Body of pancreas (tissue), 4 donors: ENCODE measurements around the gene ZKSCAN1. TPM values are rescaled to one million over a fixed set of nuclear protein-coding genes. Genes with fewer than 3 reads are reported as not detected.
"Not testable (repeated sequence)": the region's sequence is repeated elsewhere in the genome, so short reads cannot be mapped to it uniquely, and the experiment has no call there.

Experiments
- ATAC-seq: fragments of 150-250 bp; one replicate; pipeline ENCODE4 v1.9.1; 2016
- DNase-seq, 4 donors: peaks; one replicate each; pipeline ENCODE4 v3.0.0-alpha.2; 2019
- H3K27ac ChIP-seq, 4 donors: fragments of 200-600 bp; sonication (generic); 1 replicate in 3 of 4; 2 replicates in 1 of 4; pipeline versions ENCODE4 v1.5.1 to v1.6.1; 2016 to 2019; ENCODE audit warnings: mild to moderate bottlenecking in 1 of 4, mixed read lengths in 1 of 4, moderate library complexity in 1 of 4
- H3K27me3 ChIP-seq, 2 donors: fragments of 200-600 bp; sonication (generic); one replicate each; pipeline ENCODE4 v1.6.0; 2016; ENCODE audit warnings: mild to moderate bottlenecking in 1 of 2
- H3K36me3 ChIP-seq, 2 donors: fragments of 200-600 bp; sonication (generic); replicated peaks in 1 of 2; 2 replicates each; pipeline ENCODE4 v1.5.1; 2016; ENCODE audit warnings: low read depth in 2 of 2; ENCODE audit not compliant: insufficient read depth in 1 of 2
- H3K4me1 ChIP-seq: fragments of 200-600 bp; sonication (generic); one replicate; pipeline ENCODE4 v1.6.0; 2016
- H3K4me3 ChIP-seq, 2 donors: fragments of 200-600 bp; sonication (generic); 1 replicate in 1 of 2; 2 replicates in 1 of 2; pipeline ENCODE4 v1.5.1; 2016 to 2019
- H3K9me3 ChIP-seq, 3 donors: fragments of 200-600 bp; sonication (generic); 1 replicate in 2 of 3; 2 replicates in 1 of 3; pipeline ENCODE4 v1.5.1; 2016
- POLR2A ChIP-seq, 3 donors: fragments of 450-650 bp; IDR thresholded peaks; one replicate each; pipeline ENCODE4 v1.6.1; 2016; ENCODE audit warnings: antibody characterized with exemption in 3 of 3, mild to moderate bottlenecking in 2 of 3
- WGBS, 2 donors: methylation state at CpG; one replicate each; pipeline ENCODE4 v1.1.5; 2017; 5-methylcytosine and 5-hydroxymethylcytosine counted together
- intact Hi-C: fragments of 100-400 bp; cut with DNase I; formaldehyde crosslinking; loops from one replicate; pipeline ENCODE4 v1.15.1; 2023
- total RNA-seq, 2 donors: library from RNA; depleted of rRNA; stranded (reverse); fragments of >200 nt; gene quantifications; one replicate each; pipeline ENCODE4 v1.1.0, GENCODE V29; 2016
- TF ChIP-seq, protein P1 (sequence below), 7 experiments: fragments of 450-650 bp in 4 of 7; fragments of 200-600 bp in 3 of 7; sonication (generic) in 3 of 7; IDR thresholded peaks; one replicate each; pipeline ENCODE4 v1.5.1; 2016 to 2019; ENCODE audit warnings: antibody characterized with exemption in 7 of 7

Gene ZKSCAN1
- total RNA-seq, 2 donors from 2014 or later: 31.6 to 40.2 TPM

DNA sequence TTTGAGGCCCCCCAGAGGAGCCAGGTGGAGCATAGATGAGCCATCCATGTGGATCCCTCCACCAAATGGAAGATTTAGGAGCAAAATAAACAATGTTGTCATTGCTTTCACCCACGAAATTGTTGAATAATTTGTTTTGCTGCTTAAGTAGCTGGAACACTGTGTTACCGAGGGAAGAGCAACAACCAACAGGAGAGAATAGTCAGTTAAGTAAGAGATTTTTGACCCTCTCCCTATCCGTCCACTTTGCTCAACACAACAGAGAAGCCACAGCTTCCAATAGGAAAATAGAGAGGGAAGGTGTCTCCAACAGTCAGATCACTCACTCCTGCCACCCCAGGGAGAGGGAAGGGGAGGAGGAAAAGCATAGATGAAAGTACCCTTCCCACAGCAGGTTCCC lies 3.9 kb upstream of the ZKSCAN1 start:
- Histone ChIP-seq H3K9me3 (no peaks in the 10 kb centered on the region), H3K27ac (peak overlapping the region in 3 of 4 donors; percentile 56 to 77 (median 72)), H3K27me3 (no peaks in the 10 kb centered on the region), H3K4me3 (no peak overlapping the region), H3K4me1 (peaks cover 53% of the 10 kb centered on the region), H3K36me3 (no peaks in the 10 kb centered on the region)
- ATAC-seq (no peak), DNase-seq (no peak)
- 63 to 64% methylated on average over 3 of the region's 3 CpGs for WGBS, 2 donors
- TF ChIP-seq, protein P1, sequence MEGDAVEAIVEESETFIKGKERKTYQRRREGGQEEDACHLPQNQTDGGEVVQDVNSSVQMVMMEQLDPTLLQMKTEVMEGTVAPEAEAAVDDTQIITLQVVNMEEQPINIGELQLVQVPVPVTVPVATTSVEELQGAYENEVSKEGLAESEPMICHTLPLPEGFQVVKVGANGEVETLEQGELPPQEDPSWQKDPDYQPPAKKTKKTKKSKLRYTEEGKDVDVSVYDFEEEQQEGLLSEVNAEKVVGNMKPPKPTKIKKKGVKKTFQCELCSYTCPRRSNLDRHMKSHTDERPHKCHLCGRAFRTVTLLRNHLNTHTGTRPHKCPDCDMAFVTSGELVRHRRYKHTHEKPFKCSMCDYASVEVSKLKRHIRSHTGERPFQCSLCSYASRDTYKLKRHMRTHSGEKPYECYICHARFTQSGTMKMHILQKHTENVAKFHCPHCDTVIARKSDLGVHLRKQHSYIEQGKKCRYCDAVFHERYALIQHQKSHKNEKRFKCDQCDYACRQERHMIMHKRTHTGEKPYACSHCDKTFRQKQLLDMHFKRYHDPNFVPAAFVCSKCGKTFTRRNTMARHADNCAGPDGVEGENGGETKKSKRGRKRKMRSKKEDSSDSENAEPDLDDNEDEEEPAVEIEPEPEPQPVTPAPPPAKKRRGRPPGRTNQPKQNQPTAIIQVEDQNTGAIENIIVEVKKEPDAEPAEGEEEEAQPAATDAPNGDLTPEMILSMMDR (IDR thresholded peaks at IDR 0.05): no peak
- TF ChIP-seq POLR2A (IDR thresholded peaks at IDR 0.05): no peak
- intact Hi-C loops: no loop called here

DNA sequence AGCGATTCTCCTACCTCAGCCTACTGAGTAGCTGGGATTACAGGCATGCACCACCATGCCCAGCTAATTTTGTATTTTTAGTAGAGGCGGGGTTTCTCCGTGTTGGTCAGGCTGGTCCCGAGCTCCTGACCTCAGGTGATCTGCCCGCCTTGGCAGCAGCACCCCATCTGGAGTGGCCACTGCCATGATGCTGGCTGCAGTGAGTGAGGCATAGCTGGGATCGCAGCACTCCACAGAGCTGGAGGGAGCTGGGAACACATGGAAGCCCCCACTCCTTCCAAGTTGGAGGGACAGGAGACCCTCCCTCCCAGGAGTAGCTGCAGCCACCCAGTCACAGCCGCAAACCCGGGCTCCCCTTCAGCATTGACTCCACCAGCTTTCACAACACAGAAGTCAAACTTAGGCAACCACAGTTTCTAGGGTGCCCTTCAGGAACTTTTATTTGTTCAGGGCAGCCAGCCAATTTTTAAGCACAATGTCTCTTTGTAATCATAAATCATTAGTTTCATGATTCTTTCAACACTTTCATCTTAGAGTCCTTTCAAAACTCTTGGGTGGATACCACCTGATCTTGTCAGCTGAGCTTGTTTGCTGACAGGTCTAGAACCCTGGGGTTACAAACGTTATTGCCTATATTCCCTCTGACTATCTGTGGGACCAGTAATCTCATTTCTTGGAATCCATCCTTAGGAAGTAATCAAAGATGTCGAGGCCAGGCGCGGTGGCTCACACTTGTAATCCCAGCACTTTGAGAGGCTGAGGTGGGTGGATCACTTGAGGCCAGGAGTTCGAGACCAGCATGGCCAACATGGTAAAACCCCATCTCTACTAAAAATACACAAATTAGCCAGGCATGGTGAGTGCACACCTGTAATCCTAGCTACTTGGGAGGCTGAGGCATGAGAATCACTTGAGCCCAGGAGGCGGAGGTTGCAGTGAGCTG lies 2.7 kb upstream of the ZKSCAN1 start:
- H3K9me3 ChIP-seq, H3K36me3 ChIP-seq, intact Hi-C loops, H3K27me3 ChIP-seq, H3K4me3 ChIP-seq: not testable (repeated sequence)
- peak; percentile 35 for ATAC-seq
- peak overlapping the region; percentile 28 to 77 (median 64) for H3K27ac ChIP-seq
- peaks cover 64% of the 10 kb centered on the region for H3K4me1 ChIP-seq
- peak in 3 of 4 donors; percentile 49 to 76 (median 53) for DNase-seq
- 37 to 49% methylated on average over 14 of the region's 14 CpGs for WGBS, 2 donors
- peak in 1 of 3 donors; percentile 2 for TF ChIP-seq POLR2A (IDR thresholded peaks at IDR 0.05)

DNA sequence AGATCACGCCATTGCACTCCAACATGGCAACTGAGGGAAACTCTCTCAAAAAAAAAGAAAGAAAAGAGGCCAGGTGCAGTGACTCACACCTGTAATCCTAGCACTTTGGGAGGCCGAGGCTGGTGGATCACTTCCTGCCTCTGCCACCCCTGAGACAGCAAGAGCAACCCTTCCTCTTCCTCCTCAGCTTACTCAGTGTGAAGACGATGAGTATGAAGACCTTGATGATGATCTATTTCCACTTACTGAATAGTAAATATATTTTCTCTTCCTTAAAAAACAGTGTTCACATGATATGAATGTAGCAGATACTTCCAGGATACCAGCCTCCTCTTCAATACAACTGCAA lies 2.1 kb upstream of the ZKSCAN1 start:
- Histone ChIP-seq H3K27me3 (no peaks in the 10 kb centered on the region), H3K4me3 (no peak overlapping the region), H3K36me3 (no peaks in the 10 kb centered on the region), H3K27ac (peak overlapping the region in 3 of 4 donors; percentile 56 to 77 (median 72)), H3K9me3 (no peaks in the 10 kb centered on the region), H3K4me1 (peaks cover 67% of the 10 kb centered on the region)
- ATAC-seq (no peak), DNase-seq (no peak)
- 76 to 84% methylated on average over 3 of the region's 3 CpGs for WGBS, 2 donors
- no peak for TF ChIP-seq POLR2A (IDR thresholded peaks at IDR 0.05)
- TF ChIP-seq, protein P1 (IDR thresholded peaks at IDR 0.05): no peak
- intact Hi-C loops: no loop called here

DNA sequence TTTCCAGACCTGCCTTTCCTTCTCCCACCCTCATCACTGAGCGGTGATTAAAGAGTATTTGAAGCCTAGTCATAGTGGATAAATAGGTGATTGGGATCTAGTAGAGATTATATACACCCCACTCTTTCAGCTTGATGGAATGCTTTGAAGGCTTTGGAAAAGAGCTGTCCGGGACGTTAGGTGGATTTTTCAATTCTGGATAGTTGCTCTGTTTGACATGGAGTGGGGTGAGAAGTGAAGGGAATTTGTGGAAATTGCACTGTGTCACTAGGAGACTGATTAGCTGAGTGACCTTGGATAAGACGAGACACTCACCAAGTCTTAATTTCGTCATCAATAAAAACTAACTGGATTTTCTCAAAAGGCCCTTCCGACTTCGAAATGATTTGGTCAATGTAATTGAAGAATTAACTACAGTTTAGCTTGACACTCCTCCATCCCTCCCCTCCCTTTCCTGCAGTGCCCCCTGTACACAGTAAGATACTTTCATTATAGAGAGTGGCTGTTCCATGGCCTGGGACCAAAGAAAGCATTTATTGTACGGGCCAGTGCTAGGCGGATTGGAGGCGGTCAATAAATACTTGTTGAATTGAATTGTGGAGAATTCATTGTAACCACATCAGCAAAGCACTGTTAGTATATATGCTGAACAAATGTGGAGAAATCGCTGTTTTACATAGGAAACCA lies 962 bp downstream of the ZKSCAN1 start:
- H3K27ac ChIP-seq: peak overlapping the region; percentile 98 to 99 (median 98)
- no peaks in the 10 kb centered on the region for H3K36me3 ChIP-seq
- TF ChIP-seq POLR2A (IDR thresholded peaks at IDR 0.05): peak in 2 of 3 donors; percentile 40 to 58
- TF ChIP-seq, protein P1 (IDR thresholded peaks at IDR 0.05): no peak
- ATAC-seq: peak; percentile 33
- no peaks in the 10 kb centered on the region for H3K27me3 ChIP-seq
- H3K4me3 ChIP-seq: peak overlapping the region; percentile 56 to 73
- intact Hi-C loops: no loop called here
- no peaks in the 10 kb centered on the region for H3K9me3 ChIP-seq
- 4 to 7% methylated on average over 11 of the region's 11 CpGs for WGBS, 2 donors
- peaks cover 74% of the 10 kb centered on the region for H3K4me1 ChIP-seq
- DNase-seq: no peak

DNA sequence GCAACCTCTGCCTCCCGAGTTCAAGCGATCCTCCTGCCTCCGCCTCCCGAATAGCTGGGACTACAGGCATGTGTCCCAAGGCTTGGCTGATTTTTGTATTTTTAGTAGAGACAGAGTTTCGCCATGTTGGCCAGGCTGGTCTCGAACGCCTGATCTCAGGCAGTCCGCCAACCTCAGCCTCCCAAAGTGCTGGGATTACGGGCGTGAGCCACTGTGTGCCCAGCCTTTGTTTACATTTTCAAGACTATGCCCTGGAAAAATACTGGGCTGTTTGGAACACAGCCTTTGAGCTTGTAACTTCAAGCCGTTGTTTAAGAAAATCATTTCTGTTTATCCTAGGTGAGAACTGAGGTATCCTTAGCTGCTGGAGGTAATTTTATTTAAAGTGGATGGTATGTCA lies 1.9 kb downstream of the ZKSCAN1 start:
- no peak for TF ChIP-seq POLR2A (IDR thresholded peaks at IDR 0.05)
- TF ChIP-seq, protein P1 (IDR thresholded peaks at IDR 0.05): no peak
- peak; percentile 57 to 78 (median 76) for DNase-seq
- Histone ChIP-seq H3K4me3 (no peak overlapping the region), H3K27me3 (no peaks in the 10 kb centered on the region), H3K27ac (peak overlapping the region; percentile 77 to 99 (median 98)), H3K4me1 (peaks cover 74% of the 10 kb centered on the region), H3K9me3 (no peaks in the 10 kb centered on the region), H3K36me3 (no peaks in the 10 kb centered on the region)
- intact Hi-C loops: no loop called here
- peak; percentile 19 for ATAC-seq
- 16 to 20% methylated on average over 11 of the region's 11 CpGs for WGBS, 2 donors
